GOT3 (cell line): ENCODE data around the gene PIP5K1B.

Experiments used
- DNase-seq: peaks from one replicate; lab custom pipeline; 2025; ENCODE audit warnings: mixed read lengths; lab: John Stamatoyannopoulos, UW

PIP5K1B gene

GRCh38 chr9:68808338-68808890, 103.4 kb downstream of the PIP5K1B start:
- DNase-seq, result no peak

DNA sequence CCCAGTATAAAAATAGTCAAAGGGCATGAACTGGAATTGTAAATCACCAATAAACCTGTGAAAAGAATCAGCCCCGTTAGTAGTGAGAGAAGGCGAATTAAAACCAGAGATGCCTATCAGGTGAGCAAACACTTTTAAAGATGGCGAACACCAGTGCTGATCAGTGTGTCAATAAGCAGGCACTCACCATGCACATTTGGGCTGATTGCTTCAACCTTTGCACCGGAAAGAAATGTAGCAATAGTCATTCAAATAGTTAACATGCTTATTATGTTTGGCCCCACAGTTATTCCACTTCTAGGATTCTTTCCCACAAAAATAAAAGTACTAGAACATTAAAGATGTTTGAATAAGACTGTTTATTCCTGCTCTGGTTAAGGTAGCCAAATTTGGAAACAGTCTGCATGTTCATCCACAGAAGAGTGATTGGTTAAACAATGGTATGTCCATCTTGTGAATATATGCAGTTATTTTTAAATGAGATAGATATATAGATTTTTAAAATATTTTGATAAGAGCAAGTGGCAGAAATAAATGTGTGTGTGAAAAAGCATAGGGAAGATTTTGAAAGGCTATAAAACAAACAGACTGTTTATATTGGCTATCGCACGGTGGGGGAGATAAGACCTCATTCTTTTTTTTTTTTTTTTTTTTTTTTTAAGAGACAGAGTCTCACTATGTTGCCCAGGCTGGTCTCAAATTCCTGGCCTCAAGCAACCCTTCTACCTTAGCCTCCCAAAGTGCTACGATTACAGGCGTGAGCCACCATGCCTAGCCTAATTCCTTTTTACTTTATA, 112.2 kb downstream of the PIP5K1B start:
- no peak for DNase-seq

DNA sequence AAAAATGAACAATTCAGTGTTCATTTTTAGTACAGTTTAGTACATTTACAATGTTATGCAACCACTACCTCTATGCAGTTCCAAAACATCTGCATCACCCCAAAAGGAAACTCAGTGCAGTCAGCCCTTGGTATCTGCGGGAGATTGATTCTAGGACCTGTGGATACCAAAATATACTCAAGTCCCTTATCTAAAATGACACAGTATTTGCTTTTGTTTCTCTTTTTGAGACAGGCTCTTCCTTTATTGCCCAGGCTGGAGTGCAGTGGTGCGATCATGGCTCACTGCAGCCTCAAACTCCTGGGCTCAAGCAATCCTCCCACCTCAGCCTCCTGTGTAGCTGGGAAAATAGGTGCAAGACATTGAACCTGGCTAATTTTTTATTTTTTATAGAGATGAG, 114.0 kb downstream of the PIP5K1B start:
- DNase-seq, result no peak

- DNase-seq, result no peak
Measured at GRCh38 chr9:68821911-68822310, 116.9 kb downstream of the PIP5K1B start.

GRCh38 chr9:68822596-68823165, 117.6 kb downstream of the PIP5K1B start:
- DNase-seq, result no peak

- no peak for DNase-seq
Measured at GRCh38 chr9:68825762-68826472, 120.9 kb downstream of the PIP5K1B start.

- no peak for DNase-seq
Measured at GRCh38 chr9:68827837-68828744, 123.1 kb downstream of the PIP5K1B start.

GRCh38 chr9:68832101-68832500, 127.1 kb downstream of the PIP5K1B start:
- DNase-seq, result no peak

DNA sequence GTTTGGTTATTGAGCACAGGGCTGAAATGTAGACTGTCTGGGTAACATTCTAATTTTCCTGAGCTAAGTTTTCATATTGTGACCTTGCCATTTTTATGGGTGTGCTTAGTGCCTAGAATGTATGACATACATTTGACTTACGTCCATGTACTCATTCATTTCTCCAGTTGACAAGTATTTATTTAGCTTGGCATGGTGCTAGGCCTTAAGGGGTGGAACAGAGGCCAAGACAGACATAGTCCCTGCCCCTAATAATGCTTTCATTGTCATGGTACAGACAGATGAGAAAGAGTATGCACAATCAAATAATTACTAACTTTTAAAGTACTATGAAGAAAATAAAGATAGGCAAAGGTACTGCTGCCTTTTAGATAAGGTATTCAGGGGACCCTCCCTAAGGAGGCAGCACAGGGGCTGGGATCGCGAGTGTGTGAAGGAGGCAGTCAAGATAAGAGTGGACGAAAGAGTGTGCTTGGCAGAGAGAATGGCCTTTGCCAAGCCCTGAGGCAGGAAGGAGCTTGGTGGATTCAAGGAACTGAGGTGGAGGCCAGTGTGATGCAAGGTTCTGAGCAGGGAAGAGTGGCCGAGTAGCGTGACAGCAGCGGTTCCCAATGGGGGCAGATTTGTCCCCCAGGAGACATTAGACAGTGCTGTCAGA, 128.0 kb downstream of the PIP5K1B start:
- DNase-seq, result no peak

- DNase-seq, result no peak
Measured at GRCh38 chr9:68834931-68835520, 130.0 kb downstream of the PIP5K1B start.

GRCh38 chr9:68836788-68837187, 131.7 kb downstream of the PIP5K1B start:
- DNase-seq, result no peak

DNA sequence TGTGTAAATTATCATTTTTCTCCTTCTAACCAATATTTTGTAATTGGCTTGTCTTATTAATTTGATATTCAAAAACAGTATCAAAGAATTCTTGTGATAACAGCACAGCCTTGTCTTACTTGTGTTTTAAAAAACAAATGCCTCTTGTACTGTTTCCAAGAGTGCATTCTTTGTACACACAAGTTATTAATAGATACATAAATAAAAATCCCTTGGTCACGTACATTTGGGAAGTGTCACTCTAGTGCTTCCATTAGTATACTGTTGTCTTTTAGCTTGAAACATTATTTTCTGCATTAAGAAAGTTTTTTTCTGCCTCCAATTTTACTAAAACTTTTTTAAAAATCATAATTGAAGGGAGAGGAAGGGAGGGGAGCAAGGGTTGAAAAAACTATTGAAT, 133.2 kb downstream of the PIP5K1B start:
- no peak for DNase-seq

DNA sequence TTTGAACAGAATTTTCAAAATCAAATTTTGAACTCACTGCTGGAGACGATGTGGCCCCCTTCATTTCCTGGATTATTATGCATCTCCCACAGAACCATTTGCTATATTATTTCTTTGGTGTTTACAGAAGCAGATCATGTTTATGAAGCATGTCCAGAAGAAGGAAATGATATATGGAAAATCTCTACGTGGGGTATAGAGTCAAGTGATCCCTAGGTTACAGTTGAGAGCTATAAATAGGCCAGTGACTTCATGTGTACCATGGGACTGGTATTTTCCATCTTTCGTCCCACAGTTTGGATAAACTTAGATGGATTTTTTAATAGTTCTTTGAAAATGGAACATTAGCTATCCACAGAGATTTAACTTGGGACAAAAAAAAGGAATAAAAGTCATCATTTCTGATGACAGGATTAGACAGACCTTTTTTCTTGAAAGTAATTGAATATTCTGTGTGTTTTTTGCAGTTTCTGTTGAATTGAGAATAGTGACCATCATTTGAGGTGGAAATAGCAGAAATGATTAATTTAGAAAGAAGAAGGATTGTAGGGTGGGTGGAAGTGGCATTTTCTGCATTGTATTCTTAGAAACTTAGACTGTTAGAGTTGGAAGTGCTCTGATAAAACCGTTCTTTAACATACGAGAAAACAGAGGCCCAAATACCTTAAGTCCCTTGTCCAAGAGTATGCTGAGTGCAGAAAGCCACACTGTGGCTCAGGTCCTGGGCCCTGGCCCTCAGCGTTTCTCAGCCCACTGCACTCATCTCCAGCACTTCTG, 136.4 kb downstream of the PIP5K1B start:
- no peak for DNase-seq

DNA sequence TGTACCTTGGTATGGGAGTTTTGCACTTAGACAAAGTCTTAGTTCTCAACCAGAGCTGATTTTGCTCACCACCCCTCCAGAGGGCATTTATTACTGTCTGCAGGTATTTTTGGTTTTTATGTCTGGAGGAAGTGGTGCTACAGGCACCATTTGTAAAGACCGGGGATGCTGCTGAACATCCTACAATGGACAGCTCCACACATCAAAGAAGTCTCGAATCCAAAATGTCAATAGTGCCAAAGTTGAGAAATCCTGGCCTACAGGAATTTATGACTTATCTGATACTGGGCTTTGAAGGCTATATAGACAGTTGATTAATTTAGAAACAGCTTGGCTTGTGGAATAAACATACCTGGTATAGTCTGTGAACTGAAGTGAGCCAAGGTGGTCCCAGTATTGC, 137.5 kb downstream of the PIP5K1B start:
- no peak for DNase-seq

GRCh38 chr9:68843239-68843638, 138.2 kb downstream of the PIP5K1B start:
- DNase-seq, result no peak

- DNase-seq, result no peak
Measured at GRCh38 chr9:68844157-68844556, 139.1 kb downstream of the PIP5K1B start.

DNA sequence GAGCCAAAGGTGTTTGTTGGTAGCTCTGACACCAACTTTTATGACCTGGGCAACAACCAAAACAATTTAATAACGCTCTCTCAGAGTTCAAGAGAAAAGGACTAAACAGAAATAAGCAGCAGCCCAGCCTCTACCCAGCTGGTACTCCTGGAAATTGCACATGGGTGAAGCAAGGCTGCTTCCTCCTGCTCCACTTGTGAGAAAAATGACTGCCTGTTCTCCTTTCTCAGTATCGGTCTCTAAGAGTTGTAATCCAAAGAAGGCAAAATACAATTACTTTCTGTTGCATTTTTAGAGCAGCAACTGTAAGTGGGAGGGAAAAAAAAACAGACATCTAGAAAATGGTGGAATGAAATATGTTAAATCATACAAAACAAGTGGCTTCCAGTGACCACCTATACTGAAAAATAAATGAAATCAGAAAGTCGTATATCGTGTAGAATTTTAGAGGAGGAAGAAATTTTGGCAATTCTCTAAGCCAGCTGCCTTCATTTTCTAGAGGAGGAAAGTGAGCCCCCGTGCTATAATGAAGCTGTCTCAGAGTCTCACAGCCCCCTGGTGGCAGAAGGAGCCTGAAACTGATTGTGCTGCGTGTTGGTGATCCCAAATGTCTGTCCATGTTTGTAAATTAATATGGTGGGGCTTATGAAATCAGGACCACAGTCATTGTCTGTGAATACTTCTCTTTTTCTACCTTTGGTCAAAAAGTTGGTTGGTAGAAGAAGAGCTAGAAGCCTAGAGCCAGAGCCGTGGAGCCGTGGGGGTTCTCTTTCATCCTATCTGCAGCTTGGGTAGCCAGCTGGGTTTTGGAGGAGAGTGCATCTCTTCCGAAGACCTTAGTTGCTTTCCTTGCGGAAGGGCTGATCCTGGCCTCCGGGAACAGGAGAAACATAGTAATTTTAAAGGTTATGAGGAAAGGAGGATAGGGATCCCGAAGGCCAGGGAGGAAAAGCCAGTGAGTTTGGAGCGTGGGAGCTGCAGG, 139.9 kb downstream of the PIP5K1B start:
- DNase-seq, result no peak

DNA sequence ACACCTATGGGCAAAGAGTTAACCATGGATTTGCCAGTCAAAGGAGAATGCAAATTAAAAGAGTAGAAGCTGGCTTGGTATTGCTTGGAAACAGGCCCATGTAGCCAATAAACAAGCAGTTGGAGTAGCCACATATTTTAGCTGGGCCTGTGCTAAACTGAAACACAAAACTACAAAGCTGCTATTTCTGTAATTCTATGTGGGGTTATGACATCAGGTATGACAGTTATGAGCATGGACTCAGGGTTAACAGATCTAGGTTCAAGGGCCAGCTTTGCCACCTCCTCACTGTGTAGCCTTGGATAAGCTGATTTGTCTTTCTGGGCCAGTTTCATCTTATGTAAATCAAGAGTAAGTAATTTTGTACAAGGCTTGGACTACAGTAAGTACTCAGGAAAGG, 142.7 kb downstream of the PIP5K1B start:
- DNase-seq, result no peak

DNA sequence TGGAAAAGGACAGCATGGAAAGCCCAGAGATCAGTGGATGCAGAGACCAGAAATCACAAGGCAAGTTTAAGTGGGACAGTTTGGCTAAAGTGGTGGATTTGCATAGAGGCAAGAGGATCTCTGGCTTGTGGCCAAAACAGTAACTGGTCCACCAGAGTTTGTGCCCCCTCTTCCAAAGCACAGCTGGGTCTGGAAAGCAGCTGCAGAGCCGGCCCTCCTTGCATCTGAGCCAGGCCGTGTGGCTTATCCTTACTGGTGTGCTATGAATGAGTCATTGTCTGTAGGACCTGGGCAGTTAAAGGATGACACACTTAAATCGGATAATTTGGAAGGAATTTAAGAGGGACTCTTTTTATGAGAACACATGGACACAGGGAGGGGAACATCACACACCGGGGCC, 146.6 kb downstream of the PIP5K1B start:
- DNase-seq, result no peak
